Naive thymus-derived CD4-positive, alpha-beta T cell (primary cell): ENCODE data around the gene JAZF1. TPM values are rescaled to one million over a fixed set of nuclear protein-coding genes. Genes with fewer than 3 reads are reported as not detected.

Experiments
- ATAC-seq: fragments of 150-1000 bp; cut with Tn5 transposase; 2 replicates; pipeline ENCODE4 v1.10.0; 2021; ENCODE audit warnings: mild to moderate bottlenecking, moderate library complexity
- CTCF ChIA-PET: fragments of 350-600 bp; sonication (Branson Sonifier 250); formaldehyde crosslinking; loops from one replicate; lab custom pipeline; 2021; ENCODE audit warnings: antibody characterized with exemption; lab: Charles Lee
- POLR2A ChIA-PET: fragments of 350-600 bp; sonication (Branson Sonifier 250); formaldehyde crosslinking; loops from one replicate; lab custom pipeline; 2021; ENCODE audit warnings: antibody characterized with exemption, inconsistent platforms; lab: Charles Lee
- DNase-seq, 9 donors: peaks; one replicate each; pipeline versions ENCODE4 v3.0.0 to v3.0.0-alpha.2; 2020 to 2022; ENCODE audit warnings: mixed read lengths in 1 of 9
- H3K27ac ChIP-seq: one replicate; pipeline ENCODE4 v1.7.0; 2013; ENCODE audit warnings: mild to moderate bottlenecking, low read depth, low read length, moderate library complexity
- H3K27me3 ChIP-seq, 2 donors: one replicate each; pipeline ENCODE4 v1.7.0; 2013; ENCODE audit warnings: low read length in 2 of 2, mild to moderate bottlenecking in 2 of 2, moderate library complexity in 2 of 2; ENCODE audit not compliant: control insufficient read depth in 2 of 2, insufficient read depth in 2 of 2
- H3K36me3 ChIP-seq, 3 experiments: 1 replicate in 2 of 3; 2 replicates in 1 of 3; pipeline ENCODE4 v1.7.0; 2013; ENCODE audit warnings: low read length in 3 of 3, mild to moderate bottlenecking in 3 of 3, moderate library complexity in 1 of 3; ENCODE audit not compliant: insufficient read depth in 3 of 3, control insufficient read depth in 2 of 3
- H3K4me1 ChIP-seq, 2 donors: one replicate each; pipeline ENCODE4 v1.7.0; 2013; ENCODE audit warnings: low read length in 2 of 2, mild to moderate bottlenecking in 2 of 2, moderate library complexity in 1 of 2; ENCODE audit not compliant: control insufficient read depth in 2 of 2, insufficient read depth in 2 of 2
- H3K4me3 ChIP-seq: 2 replicates; pipeline ENCODE4 v1.7.0; 2013; ENCODE audit warnings: mild to moderate bottlenecking, low read length
- H3K9me3 ChIP-seq, 3 experiments: 1 replicate in 2 of 3; 2 replicates in 1 of 3; pipeline ENCODE4 v1.7.0; 2013; ENCODE audit warnings: low read length in 3 of 3; ENCODE audit not compliant: control insufficient read depth in 2 of 3
- H3K27ac Mint-ChIP-seq, 9 donors: one replicate each; pipeline ENCODE4 v1.8.0; 2020 to 2022; ENCODE audit warnings: mixed read lengths in 9 of 9, mild to moderate bottlenecking in 8 of 9, moderate library complexity in 5 of 9, inconsistent platforms in 2 of 9
- H3K27me3 Mint-ChIP-seq, 5 donors: one replicate each; pipeline ENCODE4 v1.8.0; 2021 to 2022; ENCODE audit warnings: mixed read lengths in 5 of 5, mild to moderate bottlenecking in 1 of 5
- H3K36me3 Mint-ChIP-seq, 5 donors: one replicate each; pipeline ENCODE4 v1.8.0; 2020 to 2022; ENCODE audit warnings: mixed read lengths in 5 of 5, mild to moderate bottlenecking in 3 of 5, inconsistent platforms in 1 of 5
- H3K4me1 Mint-ChIP-seq, 7 donors: one replicate each; pipeline ENCODE4 v1.8.0; 2020 to 2022; ENCODE audit warnings: mixed read lengths in 7 of 7, mild to moderate bottlenecking in 3 of 7, inconsistent platforms in 1 of 7
- H3K4me3 Mint-ChIP-seq, 10 donors: one replicate each; pipeline ENCODE4 v1.8.0; 2020 to 2022; ENCODE audit warnings: mild to moderate bottlenecking in 10 of 10, mixed read lengths in 10 of 10, moderate library complexity in 6 of 10, inconsistent platforms in 2 of 10
- H3K9me3 Mint-ChIP-seq, 11 donors: one replicate each; pipeline ENCODE4 v1.8.0; 2020 to 2022; ENCODE audit warnings: mixed read lengths in 11 of 11, mild to moderate bottlenecking in 4 of 11, inconsistent platforms in 1 of 11, moderate library complexity in 1 of 11
- intact Hi-C, 2 donors: fragments of 100-400 bp; cut with micrococcal nuclease; formaldehyde crosslinking; loops; one replicate each; pipeline ENCODE4 v1.15.1; 2023
- polyA plus RNA-seq, 2 donors: library from polyadenylated mRNA; unstranded; fragments of 300-500 nt; fragmentation: Illumina TruSeq; gene quantifications; one replicate each; pipeline ENCODE4 v1.2.3, GENCODE V29; 2021
- total RNA-seq, 6 experiments: library from RNA in 5 of 6; stranded (reverse) in 5 of 6; gene quantifications; 1 replicate in 5 of 6; 2 replicates in 1 of 6; pipeline ENCODE4 v1.2.3 and lab custom pipeline; 2021 to 2026

Gene JAZF1
- total and polyA plus RNA-seq, 7 experiments from 2014 or later = 2.0 to 33.1 (median 3.2) TPM

- Mint-ChIP-seq H3K4me3 (no peak overlapping the region), H3K4me1 (peaks cover 0 to 7% (median 0%) of the 10 kb centered on the region in 7 donors), H3K9me3 (peaks cover 0 to 1% (median 0%) of the 10 kb centered on the region in 11 donors), H3K27ac (no peak overlapping the region), H3K27me3 (no peaks in the 10 kb centered on the region), H3K36me3 (peaks cover 0 to 14% (median 0%) of the 10 kb centered on the region in 5 donors)
- intact Hi-C loops = loop anchor here (2.0 to 10.0 kb wide), 6 partner anchors 32 to 708 kb away; partner anchors contain the start of gene HIBADH (in 1 of the 2)
- no peaks in the 10 kb centered on the region for H3K4me1 ChIP-seq
- ATAC-seq (no peak), DNase-seq (no peak)
- H3K27me3 ChIP-seq = no peaks in the 10 kb centered on the region
- no peaks in the 10 kb centered on the region for H3K36me3 ChIP-seq
- no peak overlapping the region for H3K27ac ChIP-seq
- H3K4me3 ChIP-seq = no peak overlapping the region
- H3K9me3 ChIP-seq = no peaks in the 10 kb centered on the region
- CTCF ChIA-PET = interaction anchor here (0.6 to 2.9 kb wide), 6 partner anchors 15 to 725 kb away, joined by 4 to 16 read pairs (median 8); no protein-coding TSS in a partner anchor
- POLR2A ChIA-PET = interaction anchor here (0.6 kb wide), 1 partner anchor 153 kb away, joined by 3 read pairs; no protein-coding TSS in a partner anchor
These were observed 260.2 kb downstream of the JAZF1 start for GRCh38 chr7:27920281-27920946.

GRCh38 chr7:27918503-27918902 is 262.1 kb downstream of the JAZF1 start:
- H3K27ac Mint-ChIP-seq = no peak overlapping the region
- POLR2A ChIA-PET = interaction anchor here (1.3 kb wide), 1 partner anchor 12 kb away, joined by 4 read pairs; no protein-coding TSS in a partner anchor

DNA sequence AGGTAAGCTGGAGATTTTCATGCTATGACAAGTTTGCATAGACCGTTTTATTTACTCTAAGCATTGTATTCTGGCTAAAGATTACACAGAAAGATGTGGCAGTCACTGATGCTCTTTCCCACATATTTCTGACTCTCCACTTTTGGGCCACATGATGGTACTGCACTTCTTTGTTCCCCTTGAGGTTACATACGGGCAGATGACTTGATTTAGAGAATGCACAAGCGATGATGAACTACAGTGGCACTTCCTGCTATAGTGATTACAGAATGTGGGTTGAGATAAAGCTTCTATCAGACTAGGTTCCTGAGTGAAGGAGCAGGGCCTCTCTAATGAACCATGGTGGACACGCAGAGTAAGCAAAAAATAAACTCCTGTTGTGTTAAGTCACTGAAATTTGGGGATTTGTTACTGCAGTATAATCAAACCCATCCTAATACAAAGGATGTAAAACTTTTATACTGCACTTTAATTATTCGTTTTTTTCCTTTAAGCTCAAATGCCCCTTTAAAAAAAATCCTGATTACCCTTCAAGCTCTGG is 262.8 kb downstream of the JAZF1 start:
- H3K4me3 ChIP-seq = no peak overlapping the region
- Mint-ChIP-seq H3K9me3 (peaks cover 0 to 1% (median 0%) of the 10 kb centered on the region in 11 donors), H3K36me3 (peaks cover 0 to 16% (median 0%) of the 10 kb centered on the region in 5 donors), H3K27me3 (peaks cover 0 to 3% (median 0%) of the 10 kb centered on the region in 5 donors), H3K27ac (no peak overlapping the region), H3K4me3 (no peak overlapping the region), H3K4me1 (peaks cover 0 to 6% (median 0%) of the 10 kb centered on the region in 7 donors)
- H3K27ac ChIP-seq = no peak overlapping the region
- DNase-seq (no peak), ATAC-seq (no peak)
- no peaks in the 10 kb centered on the region for H3K4me1 ChIP-seq
- H3K36me3 ChIP-seq = no peaks in the 10 kb centered on the region
- intact Hi-C loops = no loop called here
- ChIA-PET POLR2A (no interaction called here), CTCF (interaction anchor here (0.9 kb wide), 1 partner anchor 105 kb away, joined by 3 read pairs; no protein-coding TSS in a partner anchor)
- no peaks in the 10 kb centered on the region for H3K27me3 ChIP-seq
- H3K9me3 ChIP-seq = no peaks in the 10 kb centered on the region

More at GRCh38 chr7:27918503-27918902, 262.1 kb downstream of the JAZF1 start:
- ATAC-seq = no peak
- Histone ChIP-seq H3K4me3 (no peak overlapping the region), H3K4me1 (no peaks in the 10 kb centered on the region), H3K27ac (no peak overlapping the region), H3K9me3 (no peaks in the 10 kb centered on the region), H3K36me3 (no peaks in the 10 kb centered on the region), H3K27me3 (no peaks in the 10 kb centered on the region)
- Mint-ChIP-seq H3K36me3 (peaks cover 0 to 16% (median 0%) of the 10 kb centered on the region in 5 donors), H3K27me3 (peaks cover 0 to 3% (median 0%) of the 10 kb centered on the region in 5 donors), H3K4me3 (no peak overlapping the region), H3K4me1 (peaks cover 0 to 6% (median 0%) of the 10 kb centered on the region in 7 donors), H3K9me3 (peaks cover 0 to 1% (median 0%) of the 10 kb centered on the region in 11 donors)
- DNase-seq = no peak
- CTCF ChIA-PET = interaction anchor here (0.9 to 1.6 kb wide), 2 partner anchors 102 to 104 kb away, joined by 3 to 10 read pairs; no protein-coding TSS in a partner anchor
- intact Hi-C loops = no loop called here

DNA sequence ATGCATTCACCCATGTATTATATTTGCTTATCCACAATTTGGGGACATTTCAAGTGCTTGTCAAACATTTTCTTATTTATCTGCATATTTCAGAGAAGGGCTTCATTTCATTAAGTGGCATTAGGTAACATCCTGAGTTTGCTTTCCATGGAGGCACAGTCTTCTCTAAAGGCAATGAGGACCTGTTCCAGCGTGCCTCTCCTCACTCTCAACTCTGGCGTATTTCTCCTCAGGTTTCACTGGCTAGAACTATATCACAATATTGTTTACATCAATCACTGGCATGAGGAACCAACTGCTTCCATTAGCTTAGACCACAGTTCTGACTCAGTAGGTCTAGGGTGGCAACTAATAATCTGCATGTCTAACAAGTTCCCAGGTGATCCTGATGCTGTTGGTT is 263.5 kb downstream of the JAZF1 start:
- POLR2A ChIA-PET = no interaction called here

DNA sequence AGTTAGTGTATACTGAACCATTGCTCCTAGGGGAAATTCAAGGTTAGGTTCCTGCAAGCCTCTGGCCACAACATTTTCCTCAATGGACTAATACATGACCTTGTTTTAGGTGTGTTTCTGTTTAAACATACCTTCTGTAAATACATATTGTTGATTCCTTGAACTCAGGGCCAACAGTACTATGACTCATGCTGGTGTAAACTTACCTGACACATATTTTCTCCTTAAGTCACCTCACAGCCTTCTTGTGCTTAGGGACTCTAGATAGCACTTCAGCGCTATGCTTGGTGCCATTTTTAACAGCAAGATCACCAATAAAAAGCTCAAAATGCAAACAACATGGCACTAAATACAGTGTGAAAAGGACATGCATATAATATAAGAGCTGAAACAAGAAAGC is 264.2 kb downstream of the JAZF1 start:
- no peak for DNase-seq
- ChIA-PET POLR2A (no interaction called here), CTCF (no interaction called here)
- Mint-ChIP-seq H3K27me3 (peaks cover 0 to 8% (median 0%) of the 10 kb centered on the region in 5 donors), H3K4me3 (no peak overlapping the region), H3K36me3 (peaks cover 0 to 16% (median 3%) of the 10 kb centered on the region in 5 donors), H3K4me1 (peaks cover 0 to 4% (median 0%) of the 10 kb centered on the region in 7 donors), H3K27ac (no peak overlapping the region), H3K9me3 (peaks cover 0 to 1% (median 0%) of the 10 kb centered on the region in 11 donors)
- intact Hi-C loops = no loop called here
- H3K27me3 ChIP-seq = no peaks in the 10 kb centered on the region
- H3K27ac ChIP-seq = no peak overlapping the region
- H3K9me3 ChIP-seq = no peaks in the 10 kb centered on the region
- no peak overlapping the region for H3K4me3 ChIP-seq
- H3K36me3 ChIP-seq = no peaks in the 10 kb centered on the region
- no peaks in the 10 kb centered on the region for H3K4me1 ChIP-seq
- no peak for ATAC-seq

More for the DNA sequence above, 263.5 kb downstream of the JAZF1 start:
- DNase-seq (no peak), ATAC-seq (no peak)
- Histone ChIP-seq H3K4me3 (no peak overlapping the region), H3K36me3 (no peaks in the 10 kb centered on the region), H3K27ac (no peak overlapping the region), H3K27me3 (no peaks in the 10 kb centered on the region), H3K9me3 (no peaks in the 10 kb centered on the region), H3K4me1 (no peaks in the 10 kb centered on the region)
- Mint-ChIP-seq H3K4me3 (no peak overlapping the region), H3K36me3 (peaks cover 0 to 16% (median 0%) of the 10 kb centered on the region in 5 donors), H3K9me3 (peaks cover 0 to 1% (median 0%) of the 10 kb centered on the region in 11 donors), H3K27me3 (peaks cover 0 to 6% (median 0%) of the 10 kb centered on the region in 5 donors), H3K4me1 (peaks cover 0 to 6% (median 0%) of the 10 kb centered on the region in 7 donors), H3K27ac (no peak overlapping the region)
- intact Hi-C loops = no loop called here
- CTCF ChIA-PET = no interaction called here

GRCh38 chr7:27914409-27914808 is 266.2 kb downstream of the JAZF1 start:
- Mint-ChIP-seq H3K9me3 (peaks cover 0 to 1% (median 0%) of the 10 kb centered on the region in 11 donors), H3K4me1 (no peaks in the 10 kb centered on the region), H3K27me3 (peaks cover 0 to 8% (median 0%) of the 10 kb centered on the region in 5 donors), H3K4me3 (no peak overlapping the region), H3K36me3 (peaks cover 0 to 16% (median 3%) of the 10 kb centered on the region in 5 donors), H3K27ac (no peak overlapping the region)
- ATAC-seq = no peak
- Histone ChIP-seq H3K9me3 (no peaks in the 10 kb centered on the region), H3K27me3 (no peaks in the 10 kb centered on the region), H3K4me1 (no peaks in the 10 kb centered on the region), H3K36me3 (no peaks in the 10 kb centered on the region), H3K4me3 (no peak overlapping the region), H3K27ac (no peak overlapping the region)
- ChIA-PET POLR2A (no interaction called here), CTCF (no interaction called here)
- intact Hi-C loops = no loop called here
- no peak for DNase-seq
